HG03457 (cell line): ENCODE measurements around the gene DRC3.

Source experiments
- ATAC-seq: cut with Tn5 transposase; IDR thresholded peaks from one replicate; pipeline ENCODE4 v1.9.1; 2021; ENCODE audit warnings: moderate number of reproducible peaks; ENCODE audit not compliant: unreplicated experiment

DRC3 gene

GRCh38 chr17:17964710-17965109 is 8.0 kb upstream of the DRC3 start:
- ATAC-seq, result no peak

GRCh38 chr17:17965152-17965721 is 7.4 kb upstream of the DRC3 start:
- no peak for ATAC-seq

- ATAC-seq, result no peak
Measured at GRCh38 chr17:17966399-17966798, 6.3 kb upstream of the DRC3 start.

- ATAC-seq, result no peak
Measured at GRCh38 chr17:17970699-17971430, 1.8 kb upstream of the DRC3 start.

- ATAC-seq, result no peak
Measured at GRCh38 chr17:17971431-17972125, 1.1 kb upstream of the DRC3 start.

GRCh38 chr17:17972952-17973254 is 241 bp downstream of the DRC3 start:
- ATAC-seq, result no peak

- no peak for ATAC-seq
Measured at GRCh38 chr17:17975436-17975835, 2.8 kb downstream of the DRC3 start.

GRCh38 chr17:17976931-17977570 is 4.4 kb downstream of the DRC3 start:
- ATAC-seq, result no peak

GRCh38 chr17:17978481-17979424 is 6.1 kb downstream of the DRC3 start:
- ATAC-seq, result no peak

GRCh38 chr17:17979778-17980177 is 7.1 kb downstream of the DRC3 start:
- no peak for ATAC-seq

- no peak for ATAC-seq
Measured at GRCh38 chr17:17981330-17981729, 8.7 kb downstream of the DRC3 start.

- no peak for ATAC-seq
Measured at GRCh38 chr17:17982801-17983200, 10.1 kb downstream of the DRC3 start.

- no peak for ATAC-seq
Measured at GRCh38 chr17:17983376-17983775, 10.7 kb downstream of the DRC3 start.

- ATAC-seq, result no peak
Measured at GRCh38 chr17:17983776-17984175, 11.1 kb downstream of the DRC3 start.

GRCh38 chr17:17985153-17985552 is 12.5 kb downstream of the DRC3 start:
- no peak for ATAC-seq

- no peak for ATAC-seq
Measured at GRCh38 chr17:17985555-17985954, 12.9 kb downstream of the DRC3 start.

- ATAC-seq, result no peak
Measured at GRCh38 chr17:17987187-17987896, 14.7 kb downstream of the DRC3 start.

- no peak for ATAC-seq
Measured at GRCh38 chr17:17987901-17988300, 15.2 kb downstream of the DRC3 start.

GRCh38 chr17:17988427-17988945 is 15.8 kb downstream of the DRC3 start:
- ATAC-seq, result no peak

- no peak for ATAC-seq
Measured at GRCh38 chr17:17989081-17989480, 16.4 kb downstream of the DRC3 start.
